Stimulated activated CD4-positive, alpha-beta T cell treated with anti-CD3 and anti-CD28 coated beads, Interleukin-1b, Interleukin-23, amount 100 ng/mL, for 4 hours (primary cell): ENCODE measurements around the gene TTLL1.
"Not testable (repeated sequence)": the region's sequence is repeated elsewhere in the genome, so short reads cannot be mapped to it uniquely, and the experiment has no call there.

Experiments
- DNase-seq, 2 donors: peaks; one replicate each; pipeline ENCODE4 v3.0.0-alpha.2; 2020; ENCODE audit warnings: low read depth in 2 of 2

TTLL1 gene

DNA sequence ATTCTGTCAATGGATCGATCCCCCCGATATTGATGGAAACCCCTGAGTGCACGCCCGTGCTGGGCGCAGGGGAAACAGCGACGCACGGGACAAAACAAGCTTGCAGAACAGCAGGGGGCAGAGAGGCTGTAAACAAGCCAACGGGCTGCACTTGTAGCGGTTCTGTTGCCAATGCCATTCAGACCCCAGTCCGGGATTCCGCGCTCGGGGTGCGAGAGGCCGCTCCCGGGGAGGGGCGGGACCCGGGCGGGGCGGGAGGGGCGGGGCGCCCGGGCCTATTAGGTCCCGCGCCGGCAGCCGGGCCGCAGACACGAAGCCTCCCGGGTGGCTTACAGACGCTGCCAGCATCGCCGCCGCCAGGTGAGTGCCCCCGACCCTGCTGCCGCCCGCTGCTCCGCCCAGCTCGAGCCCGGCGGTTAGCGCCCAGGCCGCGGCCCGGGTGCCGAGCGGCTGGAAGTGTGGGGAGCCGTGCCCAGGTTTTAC, 21.3 kb upstream of the TTLL1 start, which contains the start of gene BIK:
TSS of gene BIK (plus strand) at position 307 of the 483 bp plus-strand sequence. CDS start 13,273 bp downstream, outside the sequence.
- DNase-seq: peak; percentile 16 to 39

DNA sequence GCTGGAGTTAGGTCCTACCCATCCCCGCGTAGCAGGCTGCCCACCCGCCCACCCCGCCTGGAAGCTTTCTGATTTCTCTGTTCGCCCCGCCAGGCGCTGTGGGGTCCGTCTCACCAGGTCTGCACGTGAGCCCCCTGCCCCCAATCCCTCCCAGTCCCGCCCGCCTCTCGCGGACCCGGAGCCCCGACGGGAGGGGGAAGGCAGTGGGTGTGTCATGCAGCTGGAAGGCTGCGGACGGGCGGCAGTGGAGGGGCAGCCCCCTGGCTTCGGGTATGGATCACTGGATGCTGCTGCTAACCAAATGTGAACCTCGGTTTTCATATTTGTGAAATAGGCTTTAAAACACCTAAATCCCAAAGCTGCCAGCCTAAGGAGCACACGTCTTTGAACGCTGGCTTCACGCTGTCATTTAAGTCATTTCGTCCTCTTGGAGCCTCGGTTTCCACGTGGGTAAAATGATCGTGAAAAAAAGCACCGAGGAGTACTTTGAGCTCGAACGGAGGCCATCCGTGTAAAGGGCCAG, 20.8 kb upstream of the TTLL1 start:
- DNase-seq: no peak

DNA sequence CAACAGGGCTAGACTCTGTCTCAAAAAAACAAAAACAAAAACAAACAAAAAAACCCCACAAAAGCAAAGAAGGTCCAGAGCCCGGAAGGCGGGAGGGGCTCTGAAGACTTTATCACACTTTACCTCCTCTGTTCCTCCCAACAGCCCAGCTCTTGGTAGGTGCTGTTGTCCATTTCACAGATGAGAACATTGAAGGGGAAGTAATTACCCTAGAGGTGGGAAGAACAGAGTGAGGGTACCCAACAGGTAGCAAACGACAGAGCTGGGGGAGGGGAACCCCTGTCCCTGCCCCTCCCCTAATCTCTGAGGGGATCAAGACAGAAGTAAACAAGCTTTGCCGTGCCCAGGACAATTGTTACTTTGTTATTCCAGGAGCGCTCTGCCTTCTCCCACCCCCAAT, 20.3 kb upstream of the TTLL1 start:
- DNase-seq: no peak

DNA sequence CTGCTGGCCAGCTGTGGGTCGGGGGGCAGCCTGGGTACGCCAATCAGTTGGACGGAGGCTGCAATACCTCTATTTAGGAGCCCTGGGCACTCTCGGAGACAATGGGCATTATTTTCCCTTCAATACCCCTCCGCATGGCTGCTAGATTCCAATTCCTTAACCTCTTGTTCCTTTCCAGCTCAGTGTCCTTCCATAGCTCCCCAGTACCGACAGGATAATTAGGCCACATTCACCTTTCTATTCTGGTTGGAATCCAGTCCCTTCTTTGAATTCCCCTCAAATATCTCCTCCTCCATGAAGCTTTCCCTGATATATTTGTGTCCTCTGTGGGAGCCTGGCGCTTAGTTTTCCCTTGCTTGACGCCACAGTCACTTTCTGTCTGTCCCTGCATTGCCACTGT, 17.1 kb upstream of the TTLL1 start:
- no peak for DNase-seq

DNA sequence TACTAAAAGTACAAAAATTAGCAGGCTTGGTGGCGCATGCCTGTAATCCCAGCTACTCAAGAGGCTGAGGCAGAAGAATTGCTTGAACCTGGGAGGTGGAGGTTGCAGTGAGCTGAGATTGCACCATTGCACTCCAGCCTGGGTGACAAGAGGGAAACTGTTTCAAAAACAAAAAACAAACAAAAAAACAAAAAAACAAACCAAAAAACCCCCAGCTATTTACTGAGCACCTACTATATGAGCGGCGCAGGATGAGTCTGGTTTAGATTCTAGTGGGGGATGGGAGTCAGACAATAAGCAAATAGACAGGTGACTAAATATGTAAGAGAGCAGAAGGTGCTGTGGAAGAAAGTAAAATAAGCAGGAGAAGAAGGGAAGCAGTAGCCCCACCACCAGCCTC, 15.8 kb upstream of the TTLL1 start:
- not testable (repeated sequence) for DNase-seq

DNA sequence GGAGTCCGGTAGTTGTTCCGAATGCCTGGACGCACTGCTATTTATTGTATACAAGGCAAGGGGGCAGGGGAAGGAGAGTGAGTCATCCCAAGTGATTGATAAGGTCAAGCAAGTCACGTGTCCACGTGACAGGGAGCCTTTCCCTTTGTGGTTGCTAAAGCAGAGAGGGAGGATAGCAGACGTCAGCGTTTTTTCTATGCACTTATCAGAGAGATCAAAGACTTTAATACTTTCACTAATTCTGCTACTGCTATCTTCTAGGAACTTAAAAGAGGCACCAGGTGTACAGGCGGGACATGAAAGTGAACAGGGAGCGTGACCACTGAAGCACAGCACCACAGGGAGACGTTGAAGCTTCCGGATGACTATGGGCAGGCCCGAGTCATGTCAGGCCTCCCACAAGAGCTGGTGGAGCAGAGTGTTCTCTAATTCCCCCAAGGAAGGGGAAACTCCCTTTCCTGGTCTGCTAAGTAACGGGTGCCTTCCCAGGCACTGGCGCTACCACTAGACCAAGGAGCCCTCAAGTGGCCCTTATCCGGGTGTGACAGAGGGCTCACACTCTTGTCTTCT, 14.9 kb upstream of the TTLL1 start:
- DNase-seq: not testable (repeated sequence)

DNA sequence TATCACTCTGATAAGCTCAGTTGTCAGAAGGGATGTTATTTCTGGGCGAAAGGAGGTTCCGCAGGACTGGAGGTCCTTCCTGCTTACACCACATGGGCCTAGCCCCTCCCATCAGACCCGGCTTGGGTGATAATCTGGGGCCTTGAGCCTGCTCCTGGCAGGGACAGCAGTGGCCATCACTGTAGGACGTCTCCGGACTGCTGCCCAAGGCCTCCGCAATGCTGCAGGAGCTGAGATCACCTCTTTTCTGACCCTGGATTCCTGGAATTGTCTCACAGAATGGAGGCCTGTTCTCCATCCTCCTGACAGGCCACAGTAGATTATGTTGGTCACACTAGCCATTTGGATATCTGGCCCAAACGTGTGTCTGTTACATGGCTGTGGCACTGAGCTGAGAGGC, 12.1 kb upstream of the TTLL1 start:
- DNase-seq: no peak

DNA sequence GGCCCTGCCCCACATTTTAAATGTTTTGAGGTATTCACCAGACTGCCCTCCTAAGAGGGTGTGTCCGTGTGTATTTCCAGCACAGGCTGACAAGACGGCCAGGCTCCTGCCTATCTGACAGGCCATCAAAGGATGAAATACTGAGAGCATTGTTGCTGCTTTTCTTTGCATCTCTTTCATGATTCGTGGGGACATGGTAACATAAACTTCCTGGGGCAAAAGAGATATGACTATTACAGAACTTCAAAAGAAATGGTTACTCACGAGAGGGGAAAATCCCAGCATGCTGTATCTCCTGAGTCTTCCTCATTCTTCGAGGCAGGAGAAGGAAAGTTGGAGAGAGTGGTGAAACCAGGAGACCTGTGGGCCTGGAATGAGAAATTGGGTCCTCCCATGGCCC, 11.0 kb upstream of the TTLL1 start:
- DNase-seq: no peak

DNA sequence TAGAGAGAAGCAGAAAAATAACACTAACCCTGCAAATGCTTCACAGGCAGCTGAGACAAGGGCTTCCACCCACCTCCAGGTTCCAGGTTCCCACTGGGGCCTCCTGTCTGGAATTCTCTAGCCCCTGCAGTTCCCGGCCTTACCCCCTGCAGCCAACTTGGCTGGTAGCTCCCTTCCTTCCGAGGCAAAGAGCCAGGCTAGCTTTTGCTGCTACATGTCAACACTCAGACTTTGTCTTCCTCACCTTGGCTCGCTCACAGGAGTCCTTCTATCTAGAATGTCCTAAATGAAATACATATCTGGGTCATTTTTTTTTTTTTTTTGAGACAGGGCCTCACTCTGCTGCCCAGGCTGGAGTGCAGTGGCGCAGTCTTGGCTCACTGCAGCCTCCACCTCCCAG, 9.9 kb upstream of the TTLL1 start:
- no peak for DNase-seq

DNA sequence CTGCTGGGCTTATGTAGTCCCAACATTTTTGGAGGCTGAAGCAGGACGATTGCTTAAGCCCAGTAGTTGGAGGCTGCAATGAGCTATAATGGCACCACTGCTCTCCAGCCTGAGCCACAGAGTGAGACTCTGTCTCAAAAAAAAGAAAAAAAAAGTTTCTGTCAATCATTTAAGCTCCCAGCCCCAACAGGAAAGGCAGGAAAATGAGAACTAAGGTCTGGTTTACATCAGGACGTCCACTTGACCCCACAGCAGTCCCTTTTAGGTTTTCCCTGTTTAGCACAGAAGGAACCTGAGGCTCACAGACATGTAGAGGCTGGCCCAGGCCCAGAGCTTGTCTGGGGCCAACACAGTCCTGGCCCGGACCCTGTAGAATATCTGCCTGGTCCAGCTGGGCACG, 9.2 kb upstream of the TTLL1 start:
- DNase-seq: no peak

DNA sequence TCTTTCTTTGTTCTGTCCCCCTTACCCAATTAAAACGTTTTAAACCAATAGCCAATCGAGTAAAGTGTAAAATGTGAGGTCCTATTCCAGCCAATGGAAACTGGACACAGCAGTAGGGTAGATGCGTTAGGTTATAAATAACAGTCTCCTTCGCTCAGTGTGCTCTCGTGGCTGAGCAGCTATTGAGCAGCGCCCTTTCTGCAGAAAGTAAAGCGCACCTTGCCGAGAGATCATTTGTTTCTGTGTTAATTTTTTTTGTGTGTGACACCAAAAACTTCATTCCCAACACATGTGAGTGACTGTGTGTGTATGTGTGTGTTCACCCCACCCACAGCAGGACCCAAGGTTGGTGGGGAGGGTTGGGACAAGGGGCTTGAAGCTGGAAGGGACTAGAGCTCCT, 7.2 kb upstream of the TTLL1 start:
- no peak for DNase-seq

DNA sequence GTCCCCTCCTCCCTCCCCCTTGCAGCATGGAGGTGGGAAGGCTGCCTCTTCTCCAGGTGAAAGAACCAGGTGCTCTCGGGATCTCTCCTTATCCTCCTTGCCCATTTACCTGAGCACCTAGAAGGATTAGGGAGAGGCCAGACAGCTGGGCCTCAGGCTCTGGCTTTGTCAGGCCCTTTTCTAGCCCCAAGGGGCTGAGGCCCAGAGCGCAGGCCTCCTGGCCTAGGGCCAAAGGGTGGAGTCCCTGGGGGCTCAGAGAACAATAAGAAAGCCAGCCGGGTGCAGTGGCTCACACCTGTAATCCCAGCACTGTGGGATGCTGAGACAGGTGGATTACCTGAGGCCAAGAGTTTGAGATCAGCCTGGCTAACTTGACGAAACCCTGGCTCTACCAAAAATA, 5.4 kb upstream of the TTLL1 start:
- no peak for DNase-seq

DNA sequence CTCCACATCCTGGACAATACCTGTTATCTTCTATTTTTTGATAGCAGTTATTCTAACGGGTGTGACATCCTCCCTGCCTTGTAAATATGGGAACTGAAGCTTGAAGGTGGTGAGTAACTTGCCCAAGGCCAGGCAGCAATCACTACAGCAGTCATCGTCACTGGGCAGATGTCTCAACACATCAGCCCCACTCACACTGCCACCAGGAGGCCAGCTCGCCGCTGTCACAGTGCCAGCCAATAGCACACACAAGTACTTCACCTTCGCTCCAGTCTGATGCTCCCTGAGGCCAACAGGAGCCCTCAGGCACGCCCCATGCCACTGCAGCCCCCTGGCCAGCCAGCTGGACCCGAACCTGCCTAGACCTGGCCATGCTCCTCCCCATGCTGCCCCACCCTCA, 4.9 kb upstream of the TTLL1 start:
- DNase-seq: no peak

DNA sequence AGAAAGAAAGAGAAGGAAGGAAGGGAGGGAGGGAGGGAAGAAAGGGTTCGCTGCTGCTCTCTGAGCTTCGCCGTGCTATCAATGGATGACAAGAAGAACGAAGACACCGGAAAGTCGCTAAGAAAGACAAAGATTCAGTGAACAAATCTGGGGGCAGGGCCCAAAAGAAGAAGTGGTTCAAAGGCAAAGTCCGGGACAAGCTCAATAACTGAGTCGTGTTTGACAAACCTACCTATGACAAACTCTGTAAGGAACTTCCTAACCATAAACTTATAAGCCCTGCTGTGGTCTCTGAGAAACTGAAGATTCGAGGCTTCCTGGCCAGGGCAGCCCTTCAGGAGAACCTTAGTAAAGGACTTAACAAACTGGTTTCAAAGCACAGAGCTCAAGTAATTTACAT, 2.9 kb upstream of the TTLL1 start:
- no peak for DNase-seq

DNA sequence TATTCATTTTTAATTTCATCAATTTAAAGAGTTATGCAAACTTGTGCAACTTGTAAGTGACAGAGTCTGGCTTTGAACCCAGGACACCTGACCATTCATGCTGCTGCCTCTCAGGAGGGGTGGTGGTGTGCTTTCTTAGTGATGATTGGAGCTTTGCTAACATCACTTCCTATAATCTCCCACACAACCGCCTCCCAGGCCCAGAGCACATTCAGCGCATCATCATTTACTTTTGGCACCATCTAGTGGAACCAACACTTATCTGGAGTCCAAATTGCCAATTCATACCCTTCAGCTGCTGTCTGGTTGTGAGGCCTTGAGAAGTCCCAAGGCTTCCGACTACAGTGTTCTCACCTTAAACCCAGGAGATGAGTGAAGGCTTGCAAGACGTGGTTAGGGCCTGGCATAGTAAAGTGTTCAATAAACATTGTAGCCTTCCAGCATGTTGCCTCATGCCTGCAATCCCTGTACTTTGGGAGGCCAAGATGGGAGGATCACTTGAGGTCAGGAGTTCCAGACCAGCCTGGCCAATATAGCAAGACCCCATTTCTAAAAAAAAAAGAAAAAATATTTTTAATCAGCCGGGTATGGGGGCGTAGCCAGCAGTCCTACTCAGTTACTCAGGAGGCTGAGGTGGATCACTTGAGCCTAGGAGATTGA, 1.1 kb upstream of the TTLL1 start:
- peak; percentile 21 for DNase-seq

DNA sequence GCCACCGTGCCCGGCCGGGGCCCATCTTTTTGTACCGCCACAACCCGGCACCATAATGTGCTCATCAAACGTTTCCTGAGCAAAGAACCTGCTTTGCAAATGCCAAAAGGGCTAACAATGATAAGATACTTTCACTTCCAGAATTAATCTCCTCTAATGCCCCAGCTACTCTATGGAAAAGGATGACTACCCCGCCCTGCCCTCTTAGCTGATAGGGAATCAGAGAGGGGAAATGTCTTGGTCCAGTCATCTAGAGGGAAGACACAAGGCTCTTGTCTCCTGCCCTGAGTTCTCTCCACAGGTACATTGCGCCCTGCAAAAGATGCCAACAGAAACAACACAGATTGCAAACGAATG, 586 bp downstream of the TTLL1 start:
- DNase-seq: no peak

DNA sequence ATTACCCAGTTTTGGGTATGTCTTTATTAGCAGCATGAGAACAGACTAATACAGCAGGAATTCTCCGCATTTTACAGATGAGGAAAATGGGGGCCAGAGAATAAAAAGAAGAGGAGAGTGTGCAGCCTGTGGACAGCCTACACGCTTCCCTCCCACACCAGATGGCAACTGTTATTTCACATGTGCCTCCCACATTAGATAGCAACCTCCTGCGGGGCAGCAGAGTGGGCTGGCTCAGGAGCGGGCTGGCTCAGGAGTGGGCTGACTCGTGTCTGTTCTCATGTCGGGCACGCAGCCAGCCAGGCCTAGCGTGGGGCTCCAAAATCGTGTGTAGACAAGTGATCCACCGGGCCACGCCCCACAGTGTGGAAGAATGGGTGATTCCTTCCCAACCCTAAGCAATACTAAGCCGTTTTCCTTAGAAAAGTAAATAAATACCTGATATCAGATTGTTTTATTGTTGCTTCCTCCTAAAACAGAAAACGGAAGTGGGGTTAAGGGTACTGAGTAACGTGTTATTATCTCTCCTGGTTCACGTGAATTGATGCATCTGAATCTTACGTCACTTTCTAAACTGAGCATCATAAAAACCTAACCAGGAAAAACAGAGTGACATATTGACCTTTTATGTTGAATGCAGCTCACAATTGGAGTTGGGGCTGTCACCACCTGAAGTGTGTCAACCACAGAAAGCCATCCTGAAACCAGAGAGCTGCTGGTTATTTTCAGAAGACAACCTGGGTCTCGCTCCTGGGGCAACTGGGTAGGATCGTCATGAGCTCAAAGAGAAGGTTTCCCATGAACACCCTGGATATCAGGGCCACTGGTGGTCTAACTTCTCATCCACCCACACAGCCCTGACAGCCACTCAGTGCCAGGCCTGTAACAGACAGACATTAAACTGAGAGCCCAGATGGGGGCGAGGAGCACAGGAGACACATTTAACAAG, 3.3 kb downstream of the TTLL1 start:
- no peak for DNase-seq

DNA sequence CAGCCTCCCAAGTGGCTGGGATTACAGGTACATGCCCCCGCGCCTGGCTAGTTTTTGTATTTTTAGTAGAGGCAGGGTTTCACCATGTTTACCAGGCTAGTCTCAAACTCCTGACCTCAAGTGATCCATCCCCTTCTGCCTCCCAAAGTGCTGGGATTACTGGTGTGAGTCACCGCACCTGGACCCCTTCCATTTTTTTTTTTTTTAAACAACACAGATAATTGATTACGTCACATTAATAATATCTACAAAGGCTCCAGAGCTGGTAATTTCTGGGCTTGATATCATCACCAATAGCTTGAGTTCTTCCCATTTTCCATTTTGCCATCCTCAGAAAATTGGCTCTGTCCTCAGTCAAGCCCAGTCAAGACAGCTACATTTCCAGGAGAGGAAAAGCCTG, 7.2 kb downstream of the TTLL1 start:
- DNase-seq: no peak

DNA sequence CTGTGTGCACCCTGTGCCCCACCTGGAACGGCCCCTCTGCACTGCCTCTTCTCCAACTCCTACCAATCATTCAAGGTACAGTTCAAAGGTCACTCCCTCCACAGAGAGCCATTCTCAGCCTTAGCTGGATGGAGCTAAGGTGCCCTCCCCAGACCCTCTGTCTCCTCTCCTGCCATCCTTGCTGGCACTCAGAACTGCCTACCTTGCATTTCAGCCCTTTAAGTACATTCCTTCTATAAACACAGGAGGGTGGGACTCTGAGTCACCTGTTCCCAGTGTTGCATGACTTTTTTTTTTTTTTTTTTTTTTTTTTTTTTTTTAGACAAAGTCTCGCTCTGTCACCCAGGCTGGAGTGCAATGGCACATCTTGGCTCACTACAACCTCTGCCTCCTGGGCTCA, 8.6 kb downstream of the TTLL1 start:
- no peak for DNase-seq

DNA sequence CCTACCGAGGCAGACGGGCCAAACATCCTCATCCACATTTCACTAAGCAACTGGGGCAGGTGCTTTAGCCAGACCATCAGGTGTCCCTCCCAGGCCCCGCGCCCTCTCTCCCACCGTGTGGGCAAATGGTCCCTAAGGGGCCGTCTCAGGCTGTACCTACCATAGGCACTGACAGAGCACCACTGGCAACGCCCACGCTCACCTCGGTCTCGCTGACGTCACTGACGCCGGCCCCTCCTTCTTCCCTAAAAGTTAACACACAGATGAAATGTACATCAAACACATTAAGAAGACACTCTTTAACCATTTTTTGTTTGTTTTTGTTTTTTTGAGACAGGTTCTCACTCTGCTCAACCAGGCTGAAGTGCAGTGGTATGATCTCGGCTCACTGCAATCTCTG, 9.4 kb downstream of the TTLL1 start:
- DNase-seq: no peak

DNA sequence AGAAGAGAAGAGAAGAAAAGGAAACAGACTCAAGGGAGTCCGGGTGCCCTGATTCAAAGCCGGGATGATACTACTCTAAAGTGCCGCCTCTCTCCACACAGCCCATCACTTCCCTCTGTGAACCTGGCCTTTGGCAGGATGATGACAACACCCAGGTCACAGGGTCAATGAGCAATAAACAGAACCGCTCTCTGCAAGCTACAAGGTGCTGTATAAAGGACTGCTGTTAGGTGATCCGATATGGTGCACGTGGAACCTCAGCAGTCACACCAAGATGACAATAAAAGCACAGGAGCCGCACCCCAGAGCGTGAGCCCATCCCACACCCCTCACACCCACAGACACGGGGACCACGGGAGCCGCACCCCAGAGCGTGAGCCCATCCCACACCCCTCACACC, 10.7 kb downstream of the TTLL1 start:
- no peak for DNase-seq

DNA sequence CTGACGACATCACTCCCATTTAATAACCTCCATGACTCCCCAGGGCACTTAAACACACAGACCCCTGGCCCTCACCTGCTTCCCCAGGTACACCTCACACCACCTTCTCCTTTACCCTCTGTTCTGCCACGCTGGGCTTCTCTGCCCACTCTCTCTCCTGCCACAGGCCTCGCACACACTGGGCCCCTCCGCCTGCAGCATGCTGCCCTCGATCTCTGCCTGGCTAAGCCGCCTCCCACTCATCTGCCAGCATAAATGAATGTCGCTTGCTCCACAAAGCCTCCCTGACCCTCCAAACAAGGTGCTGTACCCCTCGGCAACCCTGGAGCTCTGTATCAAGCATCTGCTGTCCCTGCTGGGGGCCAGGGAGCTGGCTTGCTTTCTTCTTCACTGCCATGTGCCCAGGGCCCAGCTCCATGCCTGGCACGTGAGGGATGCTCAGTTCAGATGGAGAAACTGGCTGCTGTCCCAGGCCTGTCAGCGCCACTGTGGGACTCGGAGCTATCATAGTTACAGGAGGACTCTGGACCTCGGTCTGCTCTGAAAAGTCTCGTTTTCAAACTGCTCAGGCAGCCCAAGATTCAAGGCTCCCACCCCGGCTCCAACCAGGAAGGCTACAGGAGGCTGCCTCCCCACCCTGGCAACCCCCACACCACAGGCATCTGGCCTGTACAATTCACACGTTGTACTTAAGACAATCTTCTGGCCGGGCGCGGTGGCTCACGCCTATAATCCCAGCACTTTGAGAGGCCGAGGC, 11.9 kb downstream of the TTLL1 start:
- no peak for DNase-seq
